SK-N-MC (cell line): ENCODE results near the gene LSP1.

ENCODE experiments used
- DNase-seq: peaks from one replicate; pipeline ENCODE4 v3.0.0-alpha.2; 2011; ENCODE audit warnings: low read depth, low spot score
- H3K27ac ChIP-seq: fragments of 200-600 bp; sonication (generic); 2 replicates; pipeline ENCODE4 v1.5.1; 2016; ENCODE audit warnings: mixed run types
- H3K36me3 ChIP-seq: fragments of 200-600 bp; sonication (generic); 2 replicates; pipeline ENCODE4 v1.6.1; 2017; ENCODE audit warnings: antibody characterized with exemption, low read length, mixed read lengths; ENCODE audit not compliant: insufficient read depth
- H3K4me3 ChIP-seq: fragments of 200-600 bp; sonication (generic); 2 replicates; pipeline ENCODE4 v1.5.1; 2016
- H3K9ac ChIP-seq: fragments of 200-600 bp; sonication (generic); 2 replicates; pipeline ENCODE4 v1.8.0; 2017; ENCODE audit warnings: mixed run types, mixed read lengths; ENCODE audit not compliant: insufficient read length
- H3K9me3 ChIP-seq: fragments of 200-600 bp; sonication (generic); 2 replicates; pipeline ENCODE4 v1.6.1; 2017; ENCODE audit warnings: low read depth, mild to moderate bottlenecking, antibody characterized with exemption, low read length, moderate library complexity, mixed read lengths
- EZH2 ChIP-seq: fragments of 200-600 bp; sonication (generic); IDR thresholded peaks from one replicate; pipeline ENCODE4 v1.6.1; 2017; ENCODE audit warnings: antibody characterized with exemption
- FOXP2 ChIP-seq: optimal IDR thresholded peaks from 2 replicates; pipeline ENCODE3; 2011; ENCODE audit warnings: mild to moderate bottlenecking, moderate library complexity; ENCODE audit not compliant: insufficient read depth; ENCODE audit errors: extremely low read length, control extremely low read depth
- POLR2AphosphoS5 ChIP-seq: IDR thresholded peaks from 2 replicates; pipeline ENCODE4 v1.6.1; 2012; ENCODE audit warnings: mild to moderate bottlenecking, low read depth, low read length, borderline replicate concordance

Gene LSP1

DNA sequence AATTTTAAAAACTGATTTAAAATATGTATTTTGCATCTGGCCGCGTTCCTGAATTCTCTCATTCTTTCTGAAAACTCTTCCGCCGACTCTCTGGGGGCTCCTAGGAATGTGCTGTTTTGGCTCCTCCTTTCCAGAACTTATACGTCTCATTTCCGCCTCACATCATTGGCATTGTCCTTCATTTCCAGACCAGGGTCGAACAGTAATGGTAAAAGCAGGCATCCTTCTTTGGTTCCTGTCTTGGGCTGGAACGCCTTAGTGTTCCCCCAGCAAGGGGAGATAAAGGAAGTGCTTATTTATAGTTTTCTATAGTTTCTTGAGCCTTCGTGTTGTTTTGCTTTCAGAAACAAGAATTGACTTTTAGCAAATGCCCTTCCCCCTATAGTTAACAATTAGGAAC, 55.7 kb downstream of the LSP1 start:
- Histone ChIP-seq H3K9ac (no peak overlapping the region), H3K4me3 (no peak overlapping the region), H3K27ac (no peak overlapping the region)

DNA sequence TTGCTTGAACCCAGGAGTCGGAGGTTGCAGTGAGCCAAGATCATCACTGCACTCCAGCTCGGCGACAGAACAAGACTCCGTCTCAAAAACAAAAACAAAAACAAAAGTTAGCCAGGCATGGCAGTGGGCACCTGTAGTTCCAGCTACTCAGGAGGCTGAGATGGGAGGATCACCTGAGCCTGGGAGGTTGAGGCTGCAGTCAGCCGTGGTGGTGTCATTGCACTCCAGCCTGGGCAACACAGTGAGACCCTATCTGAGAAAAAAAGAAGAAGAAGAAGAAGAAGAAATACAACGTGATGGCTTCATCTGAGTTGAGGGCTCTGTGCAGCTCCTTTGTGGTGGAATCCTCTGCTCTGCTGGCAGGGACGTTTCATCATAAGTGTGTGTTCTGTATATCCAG, 56.6 kb downstream of the LSP1 start:
- no peaks in the 10 kb centered on the region for H3K36me3 ChIP-seq
- no peak overlapping the region for H3K4me3 ChIP-seq
- no peak overlapping the region for H3K9ac ChIP-seq
- no peak for DNase-seq
- no peak overlapping the region for H3K27ac ChIP-seq
- H3K9me3 ChIP-seq: no peaks in the 10 kb centered on the region
- TF ChIP-seq FOXP2 (no peak), EZH2 (no peak), POLR2AphosphoS5 (no peak)

More for the DNA sequence above, 55.7 kb downstream of the LSP1 start:
- TF ChIP-seq FOXP2 (no peak), EZH2 (no peak), POLR2AphosphoS5 (no peak)
- Histone ChIP-seq H3K36me3 (no peaks in the 10 kb centered on the region), H3K9me3 (no peaks in the 10 kb centered on the region)
- no peak for DNase-seq

DNA sequence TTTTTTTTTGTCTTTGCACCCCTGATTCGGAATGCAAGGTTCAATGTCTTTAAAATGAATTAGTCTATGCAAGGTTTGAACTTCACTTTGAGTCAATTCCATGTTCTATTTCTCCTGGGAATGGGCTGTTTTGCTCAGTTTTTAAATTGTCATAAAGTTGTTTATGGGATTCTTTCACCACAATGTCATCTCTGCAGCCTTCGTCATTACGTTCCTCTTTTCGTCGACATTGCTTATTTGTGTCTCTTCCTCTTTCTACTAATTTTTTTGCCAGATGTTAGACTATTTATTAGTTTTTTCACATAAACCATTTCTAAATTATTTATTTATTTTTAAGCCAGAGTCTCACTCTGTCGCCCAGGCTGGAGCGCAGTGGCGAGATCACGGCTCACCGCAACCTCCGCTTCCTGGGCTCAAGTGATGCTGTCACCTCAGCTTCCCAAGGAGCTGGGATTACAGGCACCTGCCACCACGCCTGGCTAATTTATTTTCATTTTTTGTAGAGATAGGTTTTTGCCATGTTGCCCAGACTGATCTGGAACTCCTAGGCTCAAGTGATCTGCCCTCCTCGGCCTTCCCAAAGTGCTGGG, 59.5 kb downstream of the LSP1 start:
- Histone ChIP-seq H3K9me3 (no peaks in the 10 kb centered on the region), H3K4me3 (no peak overlapping the region), H3K27ac (no peak overlapping the region), H3K36me3 (no peaks in the 10 kb centered on the region), H3K9ac (no peak overlapping the region)
- DNase-seq: no peak
- no peak for TF ChIP-seq EZH2

DNA sequence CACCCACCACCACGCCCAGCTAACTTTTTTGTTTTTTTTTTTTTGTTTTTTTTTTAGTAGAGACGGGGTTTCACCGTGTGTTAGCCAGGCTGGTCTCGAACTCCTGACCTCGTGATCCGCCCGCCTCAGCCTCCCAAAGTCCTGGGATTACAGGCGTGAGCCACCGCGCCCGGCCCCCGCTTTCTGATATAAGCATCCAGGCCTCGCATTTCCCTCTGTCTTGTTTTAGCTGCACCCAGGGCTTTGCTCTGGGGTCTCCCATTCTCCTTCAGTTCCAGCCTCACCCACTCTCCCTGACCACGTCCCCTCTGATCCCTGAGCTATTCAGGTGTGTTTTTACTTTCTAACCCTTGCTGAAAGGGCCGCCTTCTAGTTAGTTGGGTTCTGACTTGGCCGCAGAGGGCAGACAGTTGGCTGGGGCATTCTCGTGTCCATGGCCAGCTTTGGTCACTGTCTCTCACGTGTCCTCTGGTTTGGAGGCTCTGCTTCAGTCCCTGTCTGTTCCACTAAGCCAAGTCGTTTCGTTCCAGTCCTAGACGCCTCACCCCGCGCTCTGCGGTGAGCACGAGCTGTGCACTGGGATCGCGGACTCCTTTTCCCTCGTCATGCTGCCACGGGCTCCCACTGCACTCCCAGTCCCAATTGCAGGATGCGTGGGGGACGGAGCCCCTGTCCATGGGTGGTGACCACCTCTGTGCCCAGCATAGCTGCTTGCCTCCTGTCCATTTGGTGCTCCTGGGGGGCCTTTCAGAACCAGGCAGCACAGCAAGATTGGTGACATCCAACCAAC, 60.6 kb downstream of the LSP1 start:
- no peak overlapping the region for H3K4me3 ChIP-seq
- H3K9ac ChIP-seq: no peak overlapping the region
- TF ChIP-seq EZH2 (no peak), FOXP2 (no peak), POLR2AphosphoS5 (no peak)
- DNase-seq: no peak
- H3K27ac ChIP-seq: no peak overlapping the region
- H3K36me3 ChIP-seq: no peaks in the 10 kb centered on the region
- H3K9me3 ChIP-seq: no peaks in the 10 kb centered on the region

DNA sequence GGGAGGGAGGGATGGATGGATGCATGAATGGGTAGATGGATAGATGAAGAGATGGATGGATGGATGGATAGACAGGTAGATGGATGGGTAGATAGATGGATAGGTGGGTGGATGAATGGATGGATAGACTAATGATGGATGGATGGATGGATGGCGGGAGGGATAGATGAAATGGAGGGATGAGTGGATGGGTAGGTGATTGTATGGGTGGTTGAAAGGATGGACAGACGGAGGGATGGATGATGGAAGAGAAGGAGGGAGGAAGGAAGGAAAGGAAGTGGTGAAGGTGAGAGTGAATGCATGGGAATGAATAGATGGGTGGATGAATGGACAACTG, 62.9 kb downstream of the LSP1 start:
- Histone ChIP-seq H3K27ac (no peak overlapping the region), H3K9me3 (no peaks in the 10 kb centered on the region), H3K36me3 (no peaks in the 10 kb centered on the region), H3K4me3 (no peak overlapping the region), H3K9ac (no peak overlapping the region)
- no peak for DNase-seq
- TF ChIP-seq EZH2 (no peak), POLR2AphosphoS5 (no peak), FOXP2 (no peak)

DNA sequence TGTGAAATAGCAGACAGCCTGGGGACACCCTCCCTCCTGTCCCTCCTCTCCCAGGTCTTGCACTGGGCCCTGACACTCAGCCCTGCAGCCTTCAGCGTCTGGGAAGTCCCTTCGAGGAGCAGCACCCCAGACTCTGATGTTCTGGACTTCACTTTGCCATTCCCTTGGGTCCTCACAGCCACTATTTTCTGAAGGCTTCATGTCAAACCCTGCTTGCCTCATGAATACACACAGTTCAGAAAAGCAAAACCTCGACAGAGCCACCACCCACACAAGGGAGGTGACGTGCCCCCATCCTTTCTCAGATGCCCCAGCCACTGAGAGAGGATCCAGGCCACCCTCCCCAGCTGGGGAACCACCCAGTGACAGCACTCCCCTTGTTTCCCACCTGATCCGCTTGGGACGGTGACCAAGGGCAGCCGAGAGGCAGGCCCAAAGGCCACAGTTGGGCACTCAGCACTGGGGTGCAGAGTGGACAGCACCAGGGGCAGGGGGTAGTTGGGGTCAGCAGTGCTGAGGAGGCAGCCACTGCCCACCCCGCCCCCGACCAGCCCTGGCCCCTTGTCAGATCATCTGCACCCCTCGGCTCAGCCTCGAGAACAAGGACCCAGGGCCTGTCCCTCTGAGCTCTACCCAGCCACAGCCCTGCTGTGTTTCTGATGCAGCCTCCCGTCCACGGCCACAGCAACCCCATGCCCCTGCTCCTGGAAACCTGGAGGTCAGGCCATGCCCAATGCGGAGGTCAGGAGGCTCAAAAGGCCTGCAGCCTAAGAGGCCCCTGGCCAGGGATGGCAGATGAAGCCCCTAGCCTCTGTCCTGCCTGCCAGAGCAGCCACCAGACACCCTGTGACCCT, 63.5 kb downstream of the LSP1 start:
- no peaks in the 10 kb centered on the region for H3K9me3 ChIP-seq
- no peaks in the 10 kb centered on the region for H3K36me3 ChIP-seq
- no peak overlapping the region for H3K9ac ChIP-seq
- TF ChIP-seq FOXP2 (no peak), POLR2AphosphoS5 (no peak), EZH2 (no peak)
- no peak for DNase-seq
- no peak overlapping the region for H3K27ac ChIP-seq
- no peak overlapping the region for H3K4me3 ChIP-seq

DNA sequence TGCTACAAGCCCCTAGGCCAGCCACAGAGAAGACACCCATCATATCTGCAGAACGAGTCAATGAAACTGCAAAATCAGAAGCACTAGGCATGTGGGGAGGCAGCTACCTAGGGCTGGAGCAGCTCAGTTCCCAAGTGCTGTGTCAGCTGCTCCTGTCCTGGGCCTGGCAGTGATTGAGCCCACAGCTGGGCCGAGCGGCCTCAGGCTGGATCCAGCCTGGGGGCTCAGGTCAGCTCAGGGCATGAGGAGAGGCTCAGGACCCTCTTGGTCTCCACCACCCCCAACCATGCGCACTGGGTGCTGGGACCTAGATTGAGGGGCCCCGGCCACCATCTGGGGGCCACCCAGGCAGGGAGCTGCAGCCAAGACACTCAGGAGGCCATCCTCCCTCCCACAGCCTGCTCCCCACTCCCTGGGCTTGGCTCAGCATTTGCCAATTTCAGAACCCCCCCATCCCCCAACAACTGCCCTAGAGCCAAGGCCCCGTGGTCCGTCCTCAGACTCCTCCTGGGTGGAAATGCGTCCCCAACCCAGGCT, 64.2 kb downstream of the LSP1 start:
- Histone ChIP-seq H3K36me3 (no peaks in the 10 kb centered on the region), H3K4me3 (no peak overlapping the region), H3K9me3 (no peaks in the 10 kb centered on the region), H3K9ac (no peak overlapping the region), H3K27ac (no peak overlapping the region)
- DNase-seq: no peak
- TF ChIP-seq FOXP2 (no peak), EZH2 (no peak), POLR2AphosphoS5 (no peak)

DNA sequence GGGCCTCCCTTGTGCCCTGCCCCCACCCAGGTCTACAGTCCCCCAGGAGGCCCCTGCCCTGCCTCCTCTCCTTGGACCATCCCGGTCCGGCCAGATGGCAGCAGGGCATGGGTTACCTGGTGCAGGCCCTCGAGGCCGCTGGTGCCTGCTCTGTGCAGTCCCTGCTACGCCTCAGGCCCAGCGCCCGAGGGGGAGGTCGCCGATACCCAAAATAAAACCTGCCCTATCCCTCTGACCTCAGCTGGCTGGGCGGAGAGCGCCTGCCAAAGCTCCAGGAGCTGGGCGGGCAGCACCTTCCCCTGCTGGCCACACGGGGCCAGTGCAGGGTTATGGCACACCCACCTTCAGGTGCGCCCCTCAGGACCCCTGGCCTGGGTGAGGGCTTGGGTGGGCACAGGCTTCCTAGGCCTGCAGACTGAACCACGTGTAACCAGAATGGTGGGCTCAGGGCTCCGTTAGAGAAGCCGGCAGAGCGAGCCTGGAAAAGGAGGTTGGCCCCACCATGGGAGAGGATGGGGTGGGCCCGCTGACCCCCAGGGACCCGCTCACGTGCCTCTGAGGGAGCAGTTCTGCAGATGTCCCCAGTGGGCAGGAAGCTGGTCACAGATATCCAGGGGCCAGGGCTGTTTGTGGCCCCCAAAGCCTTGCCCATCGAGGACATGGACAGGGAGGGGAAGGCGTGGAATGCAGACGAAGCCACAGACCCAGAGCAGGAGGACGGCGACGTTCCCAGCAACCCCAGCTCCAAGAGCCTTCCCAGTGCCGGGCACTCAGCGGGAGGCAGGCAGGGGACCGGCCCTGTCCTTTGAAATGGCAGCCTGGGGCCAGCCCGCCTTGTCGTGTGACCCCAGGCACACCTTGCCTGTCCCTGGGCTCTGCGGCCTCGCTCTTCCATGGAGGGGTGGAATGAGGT, 64.9 kb downstream of the LSP1 start:
- H3K9ac ChIP-seq: no peak overlapping the region
- H3K36me3 ChIP-seq: no peaks in the 10 kb centered on the region
- H3K9me3 ChIP-seq: no peaks in the 10 kb centered on the region
- DNase-seq: no peak
- no peak for TF ChIP-seq FOXP2
- TF ChIP-seq EZH2: no peak
- no peak overlapping the region for H3K27ac ChIP-seq
- no peak overlapping the region for H3K4me3 ChIP-seq
